Activated CD4-positive, alpha-beta memory T cell treated with anti-CD3 and anti-CD28 coated beads for 36 hours (primary cell): ENCODE data around the gene TCF19. TPM values are rescaled to one million over a fixed set of nuclear protein-coding genes. Genes with fewer than 3 reads are reported as not detected.
A peak's percentile ranks its signal among the peaks of the same experiment; 100 is the strongest.
"Not testable (repeated sequence)": the region's sequence is repeated elsewhere in the genome, so short reads cannot be mapped to it uniquely, and the experiment has no call there.

Experiments used
- CTCF ChIA-PET: fragments of 350-600 bp; sonication (Branson Sonifier 250); formaldehyde crosslinking; loops from one replicate; lab custom pipeline; 2021; ENCODE audit warnings: antibody characterized with exemption, inconsistent platforms; lab: Charles Lee
- POLR2A ChIA-PET: fragments of 350-600 bp; sonication (Branson Sonifier 250); formaldehyde crosslinking; loops from one replicate; lab custom pipeline; 2021; ENCODE audit warnings: antibody characterized with exemption; lab: Charles Lee
- DNase-seq: peaks from one replicate; pipeline ENCODE4 v3.0.0-alpha.2; 2020
- H3K27ac Mint-ChIP-seq: one replicate; pipeline ENCODE4 v1.8.0; 2021; ENCODE audit warnings: mixed read lengths
- H3K27me3 Mint-ChIP-seq: one replicate; pipeline ENCODE4 v1.8.0; 2021; ENCODE audit warnings: mixed read lengths
- H3K36me3 Mint-ChIP-seq: one replicate; pipeline ENCODE4 v1.8.0; 2021; ENCODE audit warnings: mixed read lengths
- H3K4me1 Mint-ChIP-seq: one replicate; pipeline ENCODE4 v1.8.0; 2021; ENCODE audit warnings: low read depth, mixed read lengths
- H3K4me3 Mint-ChIP-seq: one replicate; pipeline ENCODE4 v1.8.0; 2021; ENCODE audit warnings: mild to moderate bottlenecking, mixed read lengths
- H3K9me3 Mint-ChIP-seq: one replicate; pipeline ENCODE4 v1.8.0; 2021; ENCODE audit warnings: mixed read lengths
- intact Hi-C: fragments of 100-400 bp; cut with micrococcal nuclease; formaldehyde crosslinking; loops from one replicate; pipeline ENCODE4 v1.15.1; 2023
- total RNA-seq, 2 experiments: library from RNA; stranded (reverse); gene quantifications; one replicate each; pipeline ENCODE4 v1.2.3, GENCODE V29; 2021

Gene TCF19
- total RNA-seq, 2 experiments from 2014 or later, result 93.0 to 93.1 TPM

GRCh38 chr6:31178143-31179041, 20.0 kb downstream of the TCF19 start:
- peaks cover 17% of the 10 kb centered on the region for H3K4me1 Mint-ChIP-seq
- no peaks in the 10 kb centered on the region for H3K27me3 Mint-ChIP-seq
- H3K36me3 Mint-ChIP-seq, result no peaks in the 10 kb centered on the region
- peak; percentile 50 for DNase-seq
- intact Hi-C loops, result no loop called here
- ChIA-PET CTCF (no interaction called here), POLR2A (interaction anchor here (0.6 kb wide), 1 partner anchor 12 kb away, joined by 3 read pairs; no protein-coding TSS in a partner anchor)
- H3K27ac Mint-ChIP-seq, result peak overlapping the region; percentile 9
- H3K4me3 Mint-ChIP-seq, result no peak overlapping the region
- H3K9me3 Mint-ChIP-seq, result no peaks in the 10 kb centered on the region

- H3K27ac Mint-ChIP-seq, result peak overlapping the region; percentile 9
These were observed 20.6 kb downstream of the TCF19 start for GRCh38 chr6:31179042-31179386.

GRCh38 chr6:31179896-31180295, 21.5 kb downstream of the TCF19 start:
- Mint-ChIP-seq H3K27ac (no peak overlapping the region), H3K4me3 (peak overlapping the region; percentile 80), H3K9me3 (no peaks in the 10 kb centered on the region), H3K27me3 (no peaks in the 10 kb centered on the region), H3K4me1 (peaks cover 17% of the 10 kb centered on the region), H3K36me3 (no peaks in the 10 kb centered on the region)
- ChIA-PET POLR2A (no interaction called here), CTCF (interaction anchor here (1.1 kb wide), 1 partner anchor 13 kb away, joined by 4 read pairs; no protein-coding TSS in a partner anchor)
- DNase-seq, result no peak
- intact Hi-C loops, result no loop called here

More at GRCh38 chr6:31179042-31179386, 20.6 kb downstream of the TCF19 start:
- no peak for DNase-seq
- no peak overlapping the region for H3K4me3 Mint-ChIP-seq
- no peaks in the 10 kb centered on the region for H3K36me3 Mint-ChIP-seq
- POLR2A ChIA-PET, result no interaction called here
- no peaks in the 10 kb centered on the region for H3K9me3 Mint-ChIP-seq
- H3K27me3 Mint-ChIP-seq, result no peaks in the 10 kb centered on the region
- CTCF ChIA-PET, result no interaction called here
- intact Hi-C loops, result no loop called here
- H3K4me1 Mint-ChIP-seq, result peaks cover 17% of the 10 kb centered on the region

- Mint-ChIP-seq H3K4me1 (peaks cover 17% of the 10 kb centered on the region), H3K27ac (peak overlapping the region; percentile 67), H3K27me3 (no peaks in the 10 kb centered on the region), H3K36me3 (no peaks in the 10 kb centered on the region), H3K4me3 (peak overlapping the region; percentile 80), H3K9me3 (no peaks in the 10 kb centered on the region)
- CTCF ChIA-PET, result interaction anchor here (0.9 to 1.1 kb wide), 2 partner anchors 12 to 303 kb away, joined by 3 to 4 read pairs; no protein-coding TSS in a partner anchor
- peak; percentile 82 for DNase-seq
- intact Hi-C loops, result no loop called here
- POLR2A ChIA-PET, result interaction anchor here (1.0 kb wide), 1 partner anchor 18 kb away, joined by 4 read pairs; no protein-coding TSS in a partner anchor
These were observed 22.1 kb downstream of the TCF19 start for GRCh38 chr6:31180500-31180899.

GRCh38 chr6:31183287-31183686, 24.9 kb downstream of the TCF19 start:
- H3K9me3 Mint-ChIP-seq, H3K4me3 Mint-ChIP-seq, H3K36me3 Mint-ChIP-seq, H3K27ac Mint-ChIP-seq, intact Hi-C loops, POLR2A ChIA-PET, DNase-seq, H3K27me3 Mint-ChIP-seq: not testable (repeated sequence)
- CTCF ChIA-PET, result interaction anchor here (1.4 to 2.0 kb wide), 2 partner anchors 24 to 183 kb away, joined by 4 to 5 read pairs; no protein-coding TSS in a partner anchor
- peaks cover 17% of the 10 kb centered on the region for H3K4me1 Mint-ChIP-seq

- intact Hi-C loops, H3K27me3 Mint-ChIP-seq: not testable (repeated sequence)
- CTCF ChIA-PET, result interaction anchor here (0.7 to 2.0 kb wide), 2 partner anchors 9 to 183 kb away, joined by 3 to 5 read pairs; no protein-coding TSS in a partner anchor
These were observed 25.5 kb downstream of the TCF19 start for GRCh38 chr6:31183859-31184258.

GRCh38 chr6:31185695-31186051, 27.3 kb downstream of the TCF19 start:
- POLR2A ChIA-PET, DNase-seq, H3K27ac Mint-ChIP-seq, intact Hi-C loops, CTCF ChIA-PET, H3K9me3 Mint-ChIP-seq, H3K27me3 Mint-ChIP-seq, H3K36me3 Mint-ChIP-seq, H3K4me1 Mint-ChIP-seq, H3K4me3 Mint-ChIP-seq: not testable (repeated sequence)

More at GRCh38 chr6:31183859-31184258, 25.5 kb downstream of the TCF19 start:
- H3K9me3 Mint-ChIP-seq, H3K36me3 Mint-ChIP-seq, DNase-seq, H3K4me3 Mint-ChIP-seq, H3K27ac Mint-ChIP-seq, POLR2A ChIA-PET: not testable (repeated sequence)
- H3K4me1 Mint-ChIP-seq, result peaks cover 11% of the 10 kb centered on the region

- Mint-ChIP-seq H3K27me3 (no peaks in the 10 kb centered on the region), H3K4me3 (no peak overlapping the region), H3K36me3 (no peaks in the 10 kb centered on the region), H3K27ac (no peak overlapping the region), H3K9me3 (no peaks in the 10 kb centered on the region), H3K4me1 (peaks cover 4% of the 10 kb centered on the region)
- intact Hi-C loops, result no loop called here
- ChIA-PET CTCF (no interaction called here), POLR2A (no interaction called here)
- no peak for DNase-seq
These were observed 27.8 kb downstream of the TCF19 start for GRCh38 chr6:31186052-31186734.

GRCh38 chr6:31187780-31188194, 29.4 kb downstream of the TCF19 start:
- intact Hi-C loops, result no loop called here
- Mint-ChIP-seq H3K27me3 (no peaks in the 10 kb centered on the region), H3K4me3 (no peak overlapping the region), H3K9me3 (no peaks in the 10 kb centered on the region), H3K27ac (no peak overlapping the region), H3K36me3 (no peaks in the 10 kb centered on the region), H3K4me1 (peaks cover 4% of the 10 kb centered on the region)
- POLR2A ChIA-PET, result no interaction called here
- CTCF ChIA-PET, result interaction anchor here (0.6 kb wide), 1 partner anchor 1717 kb away, joined by 3 read pairs; no protein-coding TSS in a partner anchor
- no peak for DNase-seq

- H3K27ac Mint-ChIP-seq, H3K9me3 Mint-ChIP-seq, CTCF ChIA-PET, H3K27me3 Mint-ChIP-seq, H3K4me1 Mint-ChIP-seq, POLR2A ChIA-PET, intact Hi-C loops, DNase-seq, H3K4me3 Mint-ChIP-seq, H3K36me3 Mint-ChIP-seq: not testable (repeated sequence)
These were observed 30.8 kb downstream of the TCF19 start for GRCh38 chr6:31189223-31189622.

GRCh38 chr6:31190488-31190887, 32.1 kb downstream of the TCF19 start:
- POLR2A ChIA-PET, result no interaction called here

More at GRCh38 chr6:31190488-31190887, 32.1 kb downstream of the TCF19 start:
- CTCF ChIA-PET, result interaction anchor here (5.3 kb wide), 1 partner anchor 53 kb away, joined by 50 read pairs; no protein-coding TSS in a partner anchor
- Mint-ChIP-seq H3K27ac (no peak overlapping the region), H3K36me3 (no peaks in the 10 kb centered on the region), H3K4me1 (peaks cover 13% of the 10 kb centered on the region), H3K9me3 (no peaks in the 10 kb centered on the region), H3K27me3 (no peaks in the 10 kb centered on the region), H3K4me3 (no peak overlapping the region)
- intact Hi-C loops, result no loop called here
- DNase-seq, result no peak
